ENCODE measurements around the gene EXOC4. TPM values are rescaled to one million over a fixed set of nuclear protein-coding genes. Genes with fewer than 3 reads are reported as not detected.

EXOC4 gene
- total and polyA plus RNA-seq, 2 donors (not counting 3 experiments of a cell fraction or from before 2014, with no cell fraction given): 20.3 to 73.1 TPM

DNA sequence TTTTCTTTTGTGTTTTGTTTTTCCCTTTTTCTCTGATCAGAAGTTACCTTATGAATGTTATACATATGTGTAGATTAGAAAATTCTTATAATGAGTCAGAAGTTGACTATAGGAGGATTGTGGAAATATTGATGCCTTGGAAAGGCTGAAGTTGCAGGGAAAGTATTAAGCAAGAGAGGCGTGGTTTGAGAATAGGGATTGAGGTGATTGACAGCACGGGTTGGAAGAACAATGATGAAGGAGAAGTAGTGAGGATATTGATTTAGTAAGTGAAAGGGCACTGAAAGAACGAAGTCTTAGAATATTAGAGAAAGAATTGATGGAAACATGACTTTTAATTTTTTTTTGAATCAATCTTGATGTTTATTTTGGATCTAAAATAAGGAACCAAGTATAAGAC, 176.0 kb downstream of the EXOC4 start:
- dilution Hi-C loops (cut with MboI; ENCODE audit: extremely low pct_ligation_motif_present, low sequenced_read_pairs): no loop called here
- H3K9ac ChIP-seq (replicated peaks; ENCODE audit: extremely low read depth, insufficient read depth, low read length): no peak overlapping the region
- H3K27me3 ChIP-seq (ENCODE audit: control insufficient read depth in 2 of 2, insufficient read depth in 2 of 2, low read length in 2 of 2): no peaks in the 10 kb centered on the region
- intact Hi-C loops (cut with micrococcal nuclease): loop anchor here (1.0 kb wide), 1 partner anchor 182 kb away; no protein-coding TSS in a partner anchor
- H3K4me1 ChIP-seq (ENCODE audit: control insufficient read depth, extremely low read depth, insufficient read depth, low read length): no peaks in the 10 kb centered on the region
- H3K36me3 ChIP-seq (ENCODE audit: control insufficient read depth in 2 of 2, extremely low read depth in 1 of 2, insufficient read depth in 2 of 2, low read length in 2 of 2): no peaks in the 10 kb centered on the region
- H3K79me2 ChIP-seq (ENCODE audit: control insufficient read depth, insufficient read depth, low read length): no peaks in the 10 kb centered on the region
- no peak overlapping the region for H3K27ac ChIP-seq (ENCODE audit: insufficient read depth, low read depth, low read length)
- no peak overlapping the region for H3K4me2 ChIP-seq (ENCODE audit: insufficient read depth, low read length)
- POLR2A ChIA-PET: no interaction called here
- no peak overlapping the region for H2AFZ ChIP-seq (ENCODE audit: low read depth, low read length)
- H4K20me1 ChIP-seq (replicated peaks; ENCODE audit: control insufficient read depth, extremely low read depth, insufficient read depth, low read length): no peaks in the 10 kb centered on the region
- H3K9me1 ChIP-seq (replicated peaks; ENCODE audit: control insufficient read depth, extremely low read depth, insufficient read depth, low read length): no peaks in the 10 kb centered on the region
- no peak for FAIRE-seq
- H3K9me3 ChIP-seq (replicated peaks; ENCODE audit: control insufficient read depth, insufficient read depth, low read length): no peaks in the 10 kb centered on the region
- H3K4me3 ChIP-seq (replicated peaks in 1 of 3; ENCODE audit: insufficient read depth in 1 of 3, low read depth in 1 of 3, low read length in 3 of 3): no peak overlapping the region
- no TSS peak for BruUV-seq (replicated peaks)
- TF ChIP-seq POLR2A (IDR thresholded peaks at IDR 0.05; ENCODE audit: low read depth, low read length) (no peak), EZH2 (IDR thresholded peaks at IDR 0.05; ENCODE audit: borderline replicate concordance, low read depth, low read length, severe bottlenecking) (no peak), JUN (IDR thresholded peaks at IDR 0.05; ENCODE audit: borderline replicate concordance, insufficient read depth, insufficient read length, low read depth) (no peak), POLR2AphosphoS5 (IDR thresholded peaks at IDR 0.05; ENCODE audit: insufficient read depth, low read depth, low read length) (no peak), FOS (IDR thresholded peaks at IDR 0.05; ENCODE audit: borderline replicate concordance, insufficient read depth, low read length) (no peak), MYC (IDR thresholded peaks at IDR 0.05; ENCODE audit: low read depth, low read length) (no peak), GATA2 (IDR thresholded peaks at IDR 0.05; ENCODE audit: insufficient read depth, insufficient read length, low read depth, low read length) (no peak)
- TF ChIP-seq, protein P1, sequence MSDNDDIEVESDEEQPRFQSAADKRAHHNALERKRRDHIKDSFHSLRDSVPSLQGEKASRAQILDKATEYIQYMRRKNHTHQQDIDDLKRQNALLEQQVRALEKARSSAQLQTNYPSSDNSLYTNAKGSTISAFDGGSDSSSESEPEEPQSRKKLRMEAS (IDR thresholded peaks at IDR 0.05; ENCODE audit: insufficient read depth, insufficient read length): no peak
- TF ChIP-seq, protein P2, sequence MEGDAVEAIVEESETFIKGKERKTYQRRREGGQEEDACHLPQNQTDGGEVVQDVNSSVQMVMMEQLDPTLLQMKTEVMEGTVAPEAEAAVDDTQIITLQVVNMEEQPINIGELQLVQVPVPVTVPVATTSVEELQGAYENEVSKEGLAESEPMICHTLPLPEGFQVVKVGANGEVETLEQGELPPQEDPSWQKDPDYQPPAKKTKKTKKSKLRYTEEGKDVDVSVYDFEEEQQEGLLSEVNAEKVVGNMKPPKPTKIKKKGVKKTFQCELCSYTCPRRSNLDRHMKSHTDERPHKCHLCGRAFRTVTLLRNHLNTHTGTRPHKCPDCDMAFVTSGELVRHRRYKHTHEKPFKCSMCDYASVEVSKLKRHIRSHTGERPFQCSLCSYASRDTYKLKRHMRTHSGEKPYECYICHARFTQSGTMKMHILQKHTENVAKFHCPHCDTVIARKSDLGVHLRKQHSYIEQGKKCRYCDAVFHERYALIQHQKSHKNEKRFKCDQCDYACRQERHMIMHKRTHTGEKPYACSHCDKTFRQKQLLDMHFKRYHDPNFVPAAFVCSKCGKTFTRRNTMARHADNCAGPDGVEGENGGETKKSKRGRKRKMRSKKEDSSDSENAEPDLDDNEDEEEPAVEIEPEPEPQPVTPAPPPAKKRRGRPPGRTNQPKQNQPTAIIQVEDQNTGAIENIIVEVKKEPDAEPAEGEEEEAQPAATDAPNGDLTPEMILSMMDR (IDR thresholded peaks at IDR 0.05; ENCODE audit: extremely low read depth in 1 of 2, insufficient read depth in 1 of 2, low read depth in 1 of 2, low read length in 2 of 2): no peak
- no peak for DNase-seq (ENCODE audit: low read depth, low spot score)
- CTCF ChIA-PET: no interaction called here
